Calu3 (cell line): ENCODE data around the gene ZNF829. TPM values are rescaled to one million over a fixed set of nuclear protein-coding genes. Genes with fewer than 3 reads are reported as not detected.

Experiments
- BruUV-seq: library from RNA; stranded (reverse); fragments of 400-500 nt; replicated peaks from 2 replicates; lab custom pipeline; 2021; lab: Mats Ljungman, UMichigan
- CTCF ChIA-PET: fragments of 300-600 bp; sonication (Branson Sonifier 250); formaldehyde crosslinking; loops from one replicate; lab custom pipeline; 2022; ENCODE audit warnings: antibody characterized with exemption; lab: Charles Lee
- DNase-seq: peaks from one replicate; pipeline ENCODE4 v3.0.0; 2022
- H3K27ac Mint-ChIP-seq: one replicate; pipeline ENCODE4 v1.8.0; 2022; ENCODE audit warnings: mixed read lengths; ENCODE audit not compliant: unreplicated experiment
- H3K27me3 Mint-ChIP-seq: one replicate; pipeline ENCODE4 v1.8.0; 2022; ENCODE audit warnings: mixed read lengths; ENCODE audit not compliant: unreplicated experiment
- H3K36me3 Mint-ChIP-seq: one replicate; pipeline ENCODE4 v1.8.0; 2022; ENCODE audit warnings: mild to moderate bottlenecking, moderate library complexity, mixed read lengths; ENCODE audit not compliant: insufficient read depth, unreplicated experiment
- H3K4me1 Mint-ChIP-seq: one replicate; pipeline ENCODE4 v1.8.0; 2022; ENCODE audit warnings: mild to moderate bottlenecking, low read depth, mixed read lengths; ENCODE audit not compliant: unreplicated experiment
- H3K4me3 Mint-ChIP-seq: one replicate; pipeline ENCODE4 v1.8.0; 2022; ENCODE audit warnings: mild to moderate bottlenecking, low read depth, moderate library complexity, mixed read lengths; ENCODE audit not compliant: unreplicated experiment
- H3K9me3 Mint-ChIP-seq: one replicate; pipeline ENCODE4 v1.8.0; 2022; ENCODE audit warnings: low read depth, mixed read lengths; ENCODE audit not compliant: unreplicated experiment
- CTCF ChIP-seq: fragments of 200-600 bp; IDR thresholded peaks from one replicate; pipeline ENCODE4 v1.8.0; 2022; ENCODE audit warnings: antibody characterized with exemption; ENCODE audit not compliant: unreplicated experiment
- intact Hi-C: fragments of 100-400 bp; cut with micrococcal nuclease; formaldehyde crosslinking; loops from one replicate; pipeline ENCODE4 v1.10.0; 2022; ENCODE audit not compliant: unreplicated experiment
- total RNA-seq: library from RNA; stranded (reverse); gene quantifications from 2 replicates; pipeline ENCODE4 v1.2.3, GENCODE V29; 2022

ZNF829 gene
- total RNA-seq, 1 experiment from 2014 or later = 2.6 TPM

GRCh38 chr19:36898422-36898821 is 17.7 kb downstream of the ZNF829 start:
- DNase-seq = no peak
- H3K27me3 Mint-ChIP-seq = no peaks in the 10 kb centered on the region
- TF ChIP-seq CTCF = no peak
- H3K4me1 Mint-ChIP-seq = no peaks in the 10 kb centered on the region
- H3K36me3 Mint-ChIP-seq = peaks cover 5% of the 10 kb centered on the region
- H3K27ac Mint-ChIP-seq = no peak overlapping the region
- no peak overlapping the region for H3K4me3 Mint-ChIP-seq
- BruUV-seq = no TSS peak
- intact Hi-C loops = no loop called here
- CTCF ChIA-PET = no interaction called here
- peaks cover 30% of the 10 kb centered on the region for H3K9me3 Mint-ChIP-seq

GRCh38 chr19:36894849-36895383 is 21.2 kb downstream of the ZNF829 start:
- no peak for TF ChIP-seq CTCF
- no peaks in the 10 kb centered on the region for H3K27me3 Mint-ChIP-seq
- H3K36me3 Mint-ChIP-seq = peaks cover 17% of the 10 kb centered on the region
- no peak overlapping the region for H3K27ac Mint-ChIP-seq
- no peak for DNase-seq
- no TSS peak for BruUV-seq
- H3K4me1 Mint-ChIP-seq = no peaks in the 10 kb centered on the region
- intact Hi-C loops = no loop called here
- H3K9me3 Mint-ChIP-seq = peaks cover 38% of the 10 kb centered on the region
- H3K4me3 Mint-ChIP-seq = no peak overlapping the region
- CTCF ChIA-PET = no interaction called here

- no peak for DNase-seq
- no peak overlapping the region for H3K4me3 Mint-ChIP-seq
- no TSS peak for BruUV-seq
- H3K9me3 Mint-ChIP-seq = peaks cover 33% of the 10 kb centered on the region
- no peak for TF ChIP-seq CTCF
- no peaks in the 10 kb centered on the region for H3K27me3 Mint-ChIP-seq
- CTCF ChIA-PET = no interaction called here
- no peak overlapping the region for H3K27ac Mint-ChIP-seq
- intact Hi-C loops = no loop called here
- H3K36me3 Mint-ChIP-seq = peaks cover 17% of the 10 kb centered on the region
- H3K4me1 Mint-ChIP-seq = no peaks in the 10 kb centered on the region
Observed at GRCh38 chr19:36891768-36892357, 24.2 kb downstream of the ZNF829 start.

GRCh38 chr19:36876993-36877938 is 38.8 kb downstream of the ZNF829 start:
- Mint-ChIP-seq H3K4me1 (no peaks in the 10 kb centered on the region), H3K4me3 (no peak overlapping the region), H3K27ac (no peak overlapping the region), H3K27me3 (no peaks in the 10 kb centered on the region), H3K9me3 (peaks cover 29% of the 10 kb centered on the region), H3K36me3 (no peaks in the 10 kb centered on the region)
- no TSS peak for BruUV-seq
- DNase-seq = no peak
- intact Hi-C loops = no loop called here
- no peak for TF ChIP-seq CTCF
- CTCF ChIA-PET = no interaction called here
